Muscle of back (tissue), 11 donors: ENCODE results near the gene KLK10. TPM values are rescaled to one million over a fixed set of nuclear protein-coding genes. Genes with fewer than 3 reads are reported as not detected.
"Not testable (repeated sequence)": the region's sequence is repeated elsewhere in the genome, so short reads cannot be mapped to it uniquely, and the experiment has no call there.

ENCODE experiments used
- DNase-seq, 3 donors: peaks; one replicate each; pipeline versions ENCODE4 v3.0.0 to v3.0.0-alpha.2; 2013
- polyA plus RNA-seq, 10 donors: library from polyadenylated mRNA; unstranded; fragments of 120-200 nt; gene quantifications; one replicate each; pipeline ENCODE4 v1.2.1, GENCODE V29; 2013; ENCODE audit not compliant: insufficient read length in 10 of 10

KLK10 gene
- polyA plus RNA-seq, 10 donors = 0.10 to 0.84 (median 0.14) TPM; not detected in 3

GRCh38 chr19:51002542-51003311 is 16.8 kb downstream of the KLK10 start:
- no peak for DNase-seq

DNA sequence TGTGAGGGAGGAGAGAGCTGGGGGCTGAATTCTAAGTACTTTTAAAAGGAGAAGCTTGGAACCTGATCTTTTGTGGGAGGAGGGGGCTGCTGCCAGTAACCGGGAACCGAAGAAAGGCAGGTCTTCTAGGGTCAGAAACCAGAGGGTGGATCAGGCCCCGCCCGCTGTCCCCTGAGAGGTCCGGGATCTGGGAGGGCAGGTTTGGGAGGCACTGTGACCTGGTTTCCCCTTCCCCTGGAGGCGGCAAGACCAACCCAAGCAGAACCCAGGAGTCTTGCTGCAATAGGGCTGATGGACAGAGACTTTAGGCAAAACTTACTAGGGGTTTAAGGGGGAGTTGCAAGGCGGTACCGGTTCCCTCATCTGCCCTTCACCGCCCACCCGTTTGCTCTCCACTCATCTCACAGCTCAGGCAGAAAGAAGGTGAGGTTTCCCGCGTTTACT is 17.4 kb downstream of the KLK10 start:
- no peak for DNase-seq

- peak in 1 of 3 donors; percentile 5 for DNase-seq
Measured at GRCh38 chr19:51001515-51001914, 18.0 kb downstream of the KLK10 start, which contains the start of gene KLK8. KLK8 (minus strand) TSS chr19:51001604; CDS start chr19:51001167, 437 bp downstream.

DNA sequence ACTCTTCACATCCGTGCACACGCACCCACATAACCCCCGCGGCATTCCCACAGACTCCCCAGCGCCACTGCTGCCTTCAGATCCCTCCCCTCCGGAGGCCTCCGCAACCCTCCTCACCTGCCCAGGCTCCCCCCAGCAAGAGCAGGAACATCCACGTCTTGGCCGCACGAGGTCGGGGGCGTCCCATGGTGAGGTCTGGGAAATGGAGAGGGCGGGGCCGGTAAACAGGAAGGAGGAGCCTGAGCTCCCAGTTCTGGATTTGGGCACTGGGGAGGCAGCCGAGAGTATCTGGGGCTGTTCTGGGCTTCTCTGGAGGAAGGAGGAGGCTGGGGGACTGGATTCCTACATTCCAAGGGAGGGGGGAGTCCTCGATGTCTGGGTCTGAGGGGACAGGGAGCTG is 18.5 kb downstream of the KLK10 start:
- no peak for DNase-seq

DNA sequence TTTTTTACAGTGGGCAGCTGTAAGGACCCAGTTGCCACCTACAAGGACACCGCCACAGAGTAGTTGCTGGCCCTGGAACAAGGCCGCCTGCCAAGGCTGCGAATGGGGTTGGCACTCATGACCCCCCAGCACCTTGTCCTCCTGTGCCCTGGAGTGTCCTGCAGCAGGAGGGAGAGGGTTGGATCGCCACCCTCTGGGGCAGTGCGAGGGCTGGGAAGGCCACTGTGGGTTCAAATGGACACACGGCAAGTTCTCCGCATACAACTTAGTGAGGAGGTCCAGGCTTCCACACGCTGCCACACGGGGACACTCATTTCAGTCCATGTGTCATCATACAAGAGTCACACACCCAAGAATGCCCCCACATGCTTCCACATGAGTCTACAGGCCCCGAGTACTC is 19.1 kb downstream of the KLK10 start:
- DNase-seq = no peak

DNA sequence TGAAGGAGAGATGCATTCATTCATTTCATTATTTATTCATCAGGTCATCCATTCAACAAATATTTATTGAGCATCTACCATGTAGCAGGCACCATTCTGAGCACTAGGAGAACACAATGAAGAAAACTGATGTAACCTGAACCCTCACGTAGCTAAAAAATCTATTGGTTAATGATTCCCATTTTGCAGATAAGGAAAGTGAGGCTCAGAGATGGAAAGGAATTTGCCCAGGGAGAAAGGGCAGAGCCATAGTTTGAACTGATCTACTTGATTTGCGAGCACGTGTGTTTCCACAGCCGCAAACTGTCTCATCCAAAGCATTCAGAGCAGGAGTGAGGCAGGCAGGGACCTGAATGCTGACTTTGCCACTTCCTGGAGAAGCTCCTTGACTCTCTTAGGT is 20.8 kb downstream of the KLK10 start:
- no peak for DNase-seq

- no peak for DNase-seq
Measured at GRCh38 chr19:50998061-50998460, 21.4 kb downstream of the KLK10 start.

- no peak for DNase-seq
Measured at GRCh38 chr19:50994129-50994528, 25.4 kb downstream of the KLK10 start.

DNA sequence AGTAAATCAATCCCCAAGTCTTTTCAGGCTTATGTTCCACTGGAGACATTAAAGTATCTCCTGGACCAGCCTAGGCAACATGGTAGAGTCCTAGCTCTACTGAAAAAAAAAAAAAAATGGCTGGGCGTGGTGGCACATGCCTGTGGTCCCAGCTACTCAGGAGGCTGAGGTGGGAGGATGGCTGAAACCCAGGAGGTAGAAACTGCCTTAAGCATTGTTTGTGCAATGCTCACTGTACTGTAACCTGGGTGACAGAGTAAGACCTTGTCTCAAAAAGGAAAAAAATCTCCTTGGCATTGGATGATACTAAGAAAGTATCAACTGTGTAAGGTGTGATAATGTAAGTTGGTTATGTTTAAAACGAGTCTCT is 26.9 kb downstream of the KLK10 start:
- DNase-seq = no peak

DNA sequence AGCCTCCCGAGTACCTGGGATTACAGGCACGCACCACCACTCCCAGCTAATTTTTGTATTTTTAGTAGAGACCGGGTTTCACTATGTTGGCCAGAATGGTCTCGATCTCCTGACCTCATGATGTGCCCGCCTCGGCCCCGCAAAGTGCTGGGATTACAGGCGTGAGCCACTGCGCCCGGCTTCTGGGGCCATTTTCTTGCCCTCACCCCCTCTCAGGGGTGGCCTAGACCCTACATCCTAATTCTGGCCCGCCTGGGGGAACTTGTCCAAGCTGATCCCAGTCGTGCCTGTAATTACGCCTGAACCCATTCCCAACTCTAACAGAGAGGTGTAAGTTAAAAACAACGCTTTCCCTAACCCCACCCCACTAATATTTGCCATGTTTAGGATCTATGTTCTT is 35.1 kb downstream of the KLK10 start:
- not testable (repeated sequence) for DNase-seq

DNA sequence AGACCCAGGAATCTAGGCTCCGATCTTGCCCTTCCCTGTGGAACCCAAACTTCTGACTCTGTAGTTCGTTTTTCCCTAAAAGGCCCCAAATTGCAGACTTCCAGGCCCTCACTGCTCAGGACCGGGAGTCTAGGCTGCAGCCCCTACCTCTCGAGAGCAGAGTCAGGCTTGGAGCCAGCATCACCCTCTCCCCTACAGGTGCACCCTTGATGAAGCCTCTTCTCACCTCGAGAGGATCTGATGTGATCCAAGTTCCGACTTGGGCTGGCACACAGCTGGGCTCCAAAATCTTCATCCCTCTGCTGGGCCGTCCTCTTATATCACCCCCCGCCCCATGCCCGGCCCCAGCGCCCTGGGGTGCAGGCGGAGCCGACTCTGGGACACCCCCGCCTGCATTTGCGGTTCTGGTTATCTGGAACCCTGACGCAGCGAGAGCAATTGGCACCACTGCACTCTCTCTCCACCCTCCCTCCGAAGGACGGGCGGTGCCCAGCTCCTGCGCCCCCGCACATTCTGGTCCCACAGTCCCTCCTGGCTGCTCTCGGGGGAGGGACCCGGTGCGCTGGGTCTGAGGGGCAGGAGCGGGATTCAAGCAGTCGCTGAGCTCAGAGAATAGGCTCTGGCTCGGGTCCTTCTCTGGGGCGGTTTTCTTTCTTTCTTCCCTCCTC is 35.8 kb downstream of the KLK10 start, which contains the start of gene KLK7:
TSS of gene KLK7 (minus strand) at position 293 of the 668 bp plus-strand sequence. CDS start 1,518 bp downstream, outside the sequence.
- no peak for DNase-seq

DNA sequence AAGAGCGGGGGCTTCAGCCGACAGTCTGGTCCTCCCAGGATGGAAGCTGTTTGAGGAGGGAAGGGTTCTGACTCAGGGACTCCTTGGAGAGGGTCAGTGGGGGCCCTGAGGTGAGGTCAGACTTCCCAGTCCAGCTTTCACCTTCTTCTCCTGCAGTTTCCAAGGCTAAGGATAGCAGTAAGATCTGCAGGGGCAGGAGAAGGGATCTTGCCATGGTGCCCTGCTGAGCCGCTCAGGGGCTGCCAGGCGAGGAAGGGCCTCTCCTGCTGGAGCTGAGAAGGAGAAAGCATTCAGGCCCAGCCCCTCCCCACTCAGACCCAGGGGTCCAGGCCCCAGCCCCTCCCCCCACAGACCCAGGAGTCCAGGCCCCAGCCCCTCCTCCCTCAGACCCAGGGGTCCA is 37.3 kb downstream of the KLK10 start:
- no peak for DNase-seq

GRCh38 chr19:50981587-50982146 is 37.8 kb downstream of the KLK10 start:
- DNase-seq = no peak

DNA sequence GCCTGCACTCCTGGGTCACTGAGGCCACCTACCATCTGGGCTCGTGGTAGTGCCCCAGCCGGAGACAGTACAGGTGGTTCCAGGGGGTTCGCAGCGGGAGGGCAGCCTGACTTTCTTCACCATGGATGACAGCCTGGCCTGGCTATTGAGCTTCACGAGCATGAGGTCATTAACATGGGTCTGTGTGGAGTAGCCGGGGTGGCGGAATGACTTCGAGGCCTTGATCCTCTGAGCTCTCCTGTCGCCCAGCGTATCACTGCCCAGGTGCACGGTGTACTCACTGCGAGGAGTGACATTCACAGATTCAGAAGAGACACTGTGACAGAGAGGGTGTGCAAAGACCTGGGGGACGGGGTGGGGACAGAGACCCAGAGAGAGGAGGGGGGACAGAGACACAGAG is 39.3 kb downstream of the KLK10 start:
- no peak for DNase-seq

DNA sequence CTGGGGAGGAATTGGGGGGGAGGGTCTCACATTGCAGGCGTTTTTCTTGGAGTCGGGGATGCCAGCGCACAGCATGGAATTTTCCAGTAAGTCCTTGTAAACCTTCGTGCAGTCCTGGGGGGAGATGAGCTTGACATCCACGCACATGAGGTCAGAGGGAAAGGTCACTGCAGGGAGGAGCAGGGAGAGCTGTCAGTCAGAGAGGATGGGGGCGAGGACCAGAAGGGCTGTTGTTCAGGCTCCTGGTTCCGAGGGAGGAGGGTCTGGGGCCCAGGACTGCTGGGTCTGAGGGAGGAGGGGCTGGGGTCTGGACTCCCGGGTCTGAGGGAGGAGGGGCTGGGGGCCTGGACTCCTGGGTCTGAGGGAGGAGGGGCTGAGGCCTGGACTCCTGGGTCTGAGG is 39.8 kb downstream of the KLK10 start:
- DNase-seq = no peak

GRCh38 chr19:50978772-50979390 is 40.6 kb downstream of the KLK10 start:
- DNase-seq = no peak

GRCh38 chr19:50977626-50978025 is 41.9 kb downstream of the KLK10 start:
- no peak for DNase-seq

- DNase-seq = no peak
Measured at GRCh38 chr19:50975766-50976165, 43.7 kb downstream of the KLK10 start.

GRCh38 chr19:50974702-50975556 is 44.6 kb downstream of the KLK10 start:
- no peak for DNase-seq

GRCh38 chr19:50972795-50973376 is 46.6 kb downstream of the KLK10 start:
- DNase-seq = no peak

DNA sequence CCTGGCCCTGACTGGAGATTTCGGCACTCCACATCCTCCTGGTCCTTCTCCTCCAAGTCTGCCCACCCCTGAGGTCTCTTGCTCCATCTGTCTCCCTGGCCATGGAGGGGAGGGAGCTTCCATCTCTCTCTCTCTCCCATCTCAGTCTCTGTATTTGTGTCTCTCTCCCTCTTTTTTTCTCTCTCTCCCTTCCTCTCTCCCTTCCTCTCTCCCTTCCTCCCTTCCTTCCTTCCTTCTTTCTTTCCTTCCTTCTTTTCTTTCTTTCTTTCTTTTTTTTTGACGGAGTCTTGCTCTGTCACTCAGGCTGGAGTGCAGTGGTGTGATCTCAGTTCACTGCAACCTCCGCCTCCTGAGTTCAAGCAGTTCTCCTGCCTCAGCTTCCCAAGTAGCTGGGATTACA is 49.7 kb downstream of the KLK10 start:
- not testable (repeated sequence) for DNase-seq
